DMS 273 treated with DMSO at 0.1 percent for 48 hours (cell line): ENCODE data around the gene PAK5.
"Not testable (repeated sequence)": the region's sequence is repeated elsewhere in the genome, so short reads cannot be mapped to it uniquely, and the experiment has no call there.

ENCODE experiments used
- DNase-seq: peaks from one replicate; lab custom pipeline; 2025; lab: John Stamatoyannopoulos, UW

The PAK5 gene

GRCh38 chr20:9685011-9685410 is 153.9 kb downstream of the PAK5 start:
- DNase-seq: no peak

GRCh38 chr20:9677100-9677623 is 161.7 kb downstream of the PAK5 start:
- no peak for DNase-seq

GRCh38 chr20:9672981-9673380 is 165.9 kb downstream of the PAK5 start:
- no peak for DNase-seq

GRCh38 chr20:9672027-9672426 is 166.8 kb downstream of the PAK5 start:
- DNase-seq: no peak

- DNase-seq: peak; percentile 46
Measured at GRCh38 chr20:9668381-9668780, 170.5 kb downstream of the PAK5 start.

- DNase-seq: no peak
Measured at GRCh38 chr20:9663423-9663822, 175.5 kb downstream of the PAK5 start.

- DNase-seq: no peak
Measured at GRCh38 chr20:9660236-9660868, 178.5 kb downstream of the PAK5 start.

- DNase-seq: no peak
Measured at GRCh38 chr20:9647741-9648140, 191.1 kb downstream of the PAK5 start.

GRCh38 chr20:9646375-9646774 is 192.5 kb downstream of the PAK5 start:
- no peak for DNase-seq

GRCh38 chr20:9642882-9643281 is 196.0 kb downstream of the PAK5 start:
- no peak for DNase-seq

- not testable (repeated sequence) for DNase-seq
Measured at GRCh38 chr20:9641499-9642000, 197.3 kb downstream of the PAK5 start.

- no peak for DNase-seq
Measured at GRCh38 chr20:9637889-9638288, 201.0 kb downstream of the PAK5 start.

- no peak for DNase-seq
Measured at GRCh38 chr20:9635750-9636149, 203.1 kb downstream of the PAK5 start.

GRCh38 chr20:9634327-9634726 is 204.5 kb downstream of the PAK5 start:
- no peak for DNase-seq

- DNase-seq: no peak
Measured at GRCh38 chr20:9632991-9633390, 205.9 kb downstream of the PAK5 start.

GRCh38 chr20:9632265-9632664 is 206.6 kb downstream of the PAK5 start:
- no peak for DNase-seq

- no peak for DNase-seq
Measured at GRCh38 chr20:9630554-9630953, 208.3 kb downstream of the PAK5 start.

GRCh38 chr20:9629831-9630230 is 209.0 kb downstream of the PAK5 start:
- DNase-seq: no peak

GRCh38 chr20:9628589-9628988 is 210.3 kb downstream of the PAK5 start:
- DNase-seq: no peak

GRCh38 chr20:9628141-9628540 is 210.7 kb downstream of the PAK5 start:
- DNase-seq: no peak

- DNase-seq: no peak
Measured at GRCh38 chr20:9627219-9627618, 211.7 kb downstream of the PAK5 start.

GRCh38 chr20:9626357-9626756 is 212.5 kb downstream of the PAK5 start:
- no peak for DNase-seq

GRCh38 chr20:9617940-9618339 is 220.9 kb downstream of the PAK5 start:
- DNase-seq: peak; percentile 60

- peak; percentile 22 for DNase-seq
Measured at GRCh38 chr20:9616833-9617461, 221.9 kb downstream of the PAK5 start.
